Skin epidermis (tissue), 12 donors: Measurements from ENCODE around the gene EVI5L.
A peak's percentile ranks its signal among the peaks of the same experiment; 100 is the strongest.
"Not testable (repeated sequence)": the region's sequence is repeated elsewhere in the genome, so short reads cannot be mapped to it uniquely, and the experiment has no call there.

Experiments
- H3K27ac ChIP-seq, 21 experiments: fragments of 200-600 bp; sonication (generic) in 11 of 21; one replicate each; pipeline ENCODE4 v1.5.0; 2020; ENCODE audit warnings: mild to moderate bottlenecking in 3 of 21, inconsistent platforms in 2 of 21, moderate library complexity in 2 of 21
- H3K4me3 ChIP-seq, 7 experiments: fragments of 200-600 bp; sonication (generic) in 2 of 7; one replicate each; pipeline ENCODE4 v1.5.0; 2020; ENCODE audit warnings: inconsistent platforms in 2 of 7, mild to moderate bottlenecking in 2 of 7, moderate library complexity in 1 of 7

Gene EVI5L

DNA sequence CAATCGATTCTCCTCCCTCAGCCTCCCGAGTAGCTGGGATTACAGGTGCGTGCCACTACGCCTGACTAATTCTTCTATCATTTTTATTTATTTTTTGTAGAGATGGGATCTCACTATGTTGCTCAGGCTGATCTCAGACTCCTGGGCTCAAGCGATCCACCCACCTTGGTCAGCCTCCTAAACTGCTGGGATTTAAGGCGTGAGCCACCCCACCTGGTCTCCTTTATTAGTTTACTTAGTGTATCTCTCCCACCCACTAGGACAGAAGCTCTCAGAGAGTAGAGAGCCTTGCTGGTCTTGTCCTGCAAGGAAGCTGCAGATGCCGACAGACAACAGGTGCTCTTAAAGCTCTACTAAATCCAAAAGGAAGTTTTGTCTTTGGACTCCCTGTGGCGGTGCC lies 55.8 kb downstream of the EVI5L start:
- Histone ChIP-seq H3K4me3 (no peak overlapping the region), H3K27ac (no peak overlapping the region)

DNA sequence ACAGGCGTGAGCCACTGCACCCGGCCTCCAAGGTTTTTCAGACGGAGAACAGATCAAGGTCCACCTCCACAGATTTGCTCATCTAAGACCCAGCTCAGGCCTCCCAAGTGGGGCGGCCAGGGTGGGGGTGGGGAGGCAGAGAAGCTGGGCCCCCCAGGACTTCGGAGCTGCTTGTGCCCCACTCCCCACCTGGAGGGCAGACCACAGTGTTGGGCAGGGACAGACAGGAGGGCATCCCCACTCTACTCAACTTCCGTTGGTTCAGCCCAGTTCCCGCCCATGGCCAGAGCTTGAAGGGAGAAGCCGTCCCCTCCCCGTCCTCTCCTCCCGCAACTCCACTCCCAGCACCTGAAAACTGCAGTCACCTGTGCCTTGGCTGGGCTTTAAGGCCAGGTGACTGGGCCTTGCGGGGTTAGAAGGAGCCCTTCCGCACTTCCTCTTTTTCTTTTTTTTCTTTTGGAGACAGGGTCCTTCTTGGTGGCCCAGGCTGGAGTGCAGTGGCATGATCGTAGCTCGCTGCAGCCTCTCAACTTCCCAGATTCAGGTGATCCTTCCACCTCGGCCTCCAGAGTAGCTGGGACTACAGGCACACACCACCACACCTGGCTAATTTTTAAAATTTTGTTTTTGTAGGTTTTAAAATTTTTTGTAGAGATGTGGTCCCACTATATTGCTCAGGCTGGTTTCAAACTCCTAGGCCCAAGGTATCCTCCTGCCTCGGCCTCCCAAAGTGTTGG lies 57.6 kb downstream of the EVI5L start:
- H3K27ac ChIP-seq, result peak overlapping the region in 1 of 21 experiments; percentile 61
- H3K4me3 ChIP-seq, result no peak overlapping the region

DNA sequence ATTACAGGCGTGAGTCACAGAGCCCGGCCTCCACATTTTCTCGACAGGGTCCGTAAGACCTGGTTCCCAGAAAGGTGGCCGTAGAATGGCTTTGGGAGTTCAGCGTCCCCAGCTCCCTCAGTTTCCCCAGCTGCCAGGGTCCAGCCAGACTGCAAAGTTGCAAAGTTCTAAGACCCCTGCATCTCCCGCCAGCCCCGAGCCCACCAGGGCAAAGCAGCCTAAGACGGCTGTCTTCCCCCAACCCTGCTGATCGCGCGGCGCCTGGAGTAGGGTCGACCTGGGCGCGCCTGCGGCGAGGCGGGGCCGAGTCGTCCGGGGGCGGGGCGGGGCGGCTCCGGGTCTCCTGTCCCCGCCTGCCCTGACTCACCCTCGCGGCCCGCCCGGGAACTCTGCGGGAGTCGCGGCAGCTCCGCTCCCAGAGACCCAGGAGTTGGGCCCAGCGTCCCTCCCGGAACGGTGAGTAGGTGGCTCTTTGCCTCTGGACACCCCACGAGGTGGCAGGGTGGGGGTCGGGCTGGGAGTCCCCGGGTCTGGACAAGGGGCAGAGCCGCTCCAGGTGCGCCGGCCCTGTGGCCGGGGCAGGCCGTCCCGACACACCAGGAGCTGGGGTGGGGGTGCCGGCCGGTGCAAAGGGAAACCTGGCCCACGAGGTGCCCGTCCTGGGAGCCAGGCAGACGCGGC lies 58.3 kb downstream of the EVI5L start, which contains the start of gene LRRC8E:
Gene LRRC8E (plus strand): TSS at position 366 of the 681 bp plus-strand sequence. CDS start 7,094 bp downstream, outside the sequence.
- peak within 1 kb of the TSS; percentile 14 to 91 (median 80) for H3K27ac ChIP-seq
- H3K4me3 ChIP-seq, result peak within 1 kb of the TSS; percentile 32 to 57 (median 49)

DNA sequence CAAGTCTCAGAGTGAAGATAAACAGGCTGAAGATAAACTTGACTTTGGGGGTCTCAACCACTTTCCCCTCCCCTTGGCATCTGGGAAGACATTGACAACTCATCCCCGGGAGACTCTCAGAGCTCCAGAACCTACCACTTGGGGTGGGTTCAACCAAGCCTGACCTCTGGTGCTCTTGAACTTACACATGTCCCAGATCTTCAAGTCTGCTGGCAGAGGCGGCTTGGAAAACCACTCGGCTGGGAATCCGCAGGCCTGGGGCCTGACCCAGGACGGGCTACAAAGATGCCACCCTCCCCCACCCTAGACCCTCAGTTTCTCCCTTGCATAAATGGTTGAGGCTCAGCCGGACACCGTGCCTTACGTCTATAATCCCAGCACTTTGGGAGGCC lies 58.8 kb downstream of the EVI5L start:
- peak overlapping the region; percentile 32 to 57 (median 49) for H3K4me3 ChIP-seq
- H3K27ac ChIP-seq, result peak overlapping the region; percentile 14 to 91 (median 80)

DNA sequence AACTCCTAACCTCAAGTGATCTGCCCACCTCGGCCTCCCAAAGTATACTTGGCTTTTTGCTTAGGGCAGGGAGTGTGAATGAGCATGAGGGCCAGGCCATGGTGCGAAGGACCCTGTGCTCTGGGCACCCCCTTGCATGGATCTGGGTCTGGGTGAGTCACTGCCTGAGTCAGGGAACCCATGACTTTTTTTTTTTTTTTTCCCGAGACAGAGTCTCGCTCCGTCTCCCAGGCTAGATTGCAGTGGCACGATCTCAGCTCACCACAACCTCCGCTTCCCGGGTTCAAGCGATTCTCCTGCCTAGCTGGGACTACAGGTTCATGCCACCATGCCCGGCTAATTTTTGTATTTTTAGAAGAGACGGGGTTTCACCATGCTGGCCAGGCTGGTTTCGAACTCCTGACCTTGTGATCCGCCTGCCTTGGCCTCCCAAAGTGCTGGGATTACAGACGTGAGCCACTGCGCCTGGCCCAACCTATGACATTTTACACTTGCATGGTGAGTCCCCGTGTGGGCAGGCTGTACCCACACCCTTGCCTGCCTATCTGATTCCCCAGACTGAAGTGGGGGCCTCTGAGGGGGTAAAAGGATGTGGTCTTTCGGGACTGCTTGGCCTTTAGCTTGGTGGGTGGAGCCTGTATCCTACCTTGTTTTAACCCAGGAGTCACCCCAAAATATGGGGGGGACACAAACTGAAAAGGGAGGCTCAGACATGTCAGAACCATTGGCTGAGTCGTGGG lies 63.5 kb downstream of the EVI5L start:
- not testable (repeated sequence) for H3K4me3 ChIP-seq, H3K27ac ChIP-seq

DNA sequence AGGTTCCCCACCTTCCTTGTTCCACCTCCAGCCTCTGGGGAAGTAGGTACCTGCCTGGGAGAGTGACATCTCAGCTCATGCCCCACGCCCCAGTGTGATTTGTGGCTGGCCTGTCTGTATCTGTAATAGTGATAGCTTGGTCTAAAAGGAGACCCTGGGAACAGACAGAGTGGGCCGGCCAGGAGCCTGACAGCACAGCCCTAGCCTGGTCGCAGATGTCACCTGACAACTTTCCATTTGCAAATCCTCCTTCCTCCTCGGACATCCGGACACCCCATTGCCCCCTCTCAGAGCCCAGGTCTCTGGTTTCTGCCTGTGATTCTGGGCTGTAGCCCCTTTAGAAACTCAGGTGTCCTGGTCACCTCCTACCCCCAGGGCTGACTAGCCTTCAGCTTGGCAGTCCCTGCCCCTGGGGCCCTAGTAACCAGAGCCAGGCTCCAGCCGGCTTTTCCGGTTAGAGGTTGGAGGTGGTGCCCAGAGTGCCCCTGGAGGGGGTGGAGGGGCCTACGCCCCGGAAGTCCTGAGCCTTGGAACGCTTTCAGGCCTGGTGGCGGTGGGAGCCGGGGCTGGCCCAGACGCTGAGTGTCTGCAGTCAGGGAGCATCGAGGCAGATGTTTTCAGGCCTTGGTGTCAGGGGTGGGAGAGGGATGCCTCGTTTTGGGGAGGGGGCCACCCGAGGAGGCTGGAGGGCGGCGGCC lies 64.7 kb downstream of the EVI5L start:
- no peak overlapping the region for H3K4me3 ChIP-seq
- peak overlapping the region in 7 of 21 experiments; percentile 35 to 63 (median 43) for H3K27ac ChIP-seq

DNA sequence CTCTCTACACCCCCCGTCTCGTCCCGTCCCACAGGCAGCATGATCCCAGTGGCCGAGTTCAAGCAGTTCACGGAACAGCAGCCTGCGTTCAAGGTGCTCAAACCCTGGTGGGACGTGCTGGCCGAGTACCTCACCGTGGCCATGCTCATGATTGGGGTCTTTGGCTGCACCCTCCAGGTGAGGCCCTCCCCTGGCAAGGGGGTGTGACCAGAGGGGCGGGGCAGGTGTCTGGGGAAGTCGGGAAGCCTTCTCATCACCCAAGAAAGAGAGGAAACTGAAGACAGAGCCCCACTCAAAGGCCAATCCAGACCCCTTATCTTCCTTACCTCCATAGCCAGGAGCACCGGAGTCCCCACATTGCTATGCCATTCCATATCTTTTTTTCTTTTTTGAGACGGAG lies 65.5 kb downstream of the EVI5L start:
- Histone ChIP-seq H3K27ac (peak overlapping the region in 4 of 21 experiments; percentile 35 to 59 (median 43)), H3K4me3 (no peak overlapping the region)

DNA sequence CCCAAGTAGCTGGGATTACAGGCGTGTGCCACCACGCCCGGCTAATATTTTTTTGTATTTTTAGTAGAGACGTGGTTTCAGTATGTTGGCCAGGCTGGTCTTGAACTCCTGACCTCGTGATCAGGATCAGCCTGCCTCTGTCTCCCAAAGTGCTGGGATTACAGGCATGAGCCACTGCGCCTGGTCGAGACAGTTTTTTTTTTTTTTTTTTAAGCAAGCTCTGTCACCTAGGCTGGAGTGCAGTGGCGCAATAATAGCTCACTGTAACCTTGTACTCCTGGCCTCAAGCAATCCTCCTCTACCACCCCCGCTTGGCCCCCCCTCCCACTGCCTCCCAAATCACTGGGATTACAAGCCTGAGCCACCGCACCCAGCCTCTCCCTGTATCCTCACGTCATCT lies 67.3 kb downstream of the EVI5L start:
- peak overlapping the region in 9 of 21 experiments; percentile 30 to 79 (median 61) for H3K27ac ChIP-seq
- no peak overlapping the region for H3K4me3 ChIP-seq

DNA sequence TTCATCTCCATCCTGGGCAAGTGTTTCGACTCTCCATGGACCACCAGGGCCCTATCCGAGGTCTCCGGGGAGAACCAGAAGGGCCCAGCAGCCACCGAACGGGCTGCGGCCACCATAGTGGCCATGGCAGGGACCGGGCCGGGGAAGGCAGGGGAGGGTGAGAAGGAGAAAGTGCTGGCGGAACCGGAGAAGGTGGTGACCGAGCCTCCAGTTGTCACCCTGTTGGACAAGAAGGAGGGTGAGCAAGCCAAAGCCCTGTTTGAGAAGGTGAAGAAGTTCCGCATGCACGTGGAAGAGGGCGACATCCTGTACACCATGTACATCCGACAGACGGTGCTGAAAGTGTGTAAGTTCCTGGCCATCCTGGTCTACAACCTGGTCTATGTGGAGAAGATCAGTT lies 68.9 kb downstream of the EVI5L start:
- Histone ChIP-seq H3K4me3 (no peak overlapping the region), H3K27ac (no peak overlapping the region)

DNA sequence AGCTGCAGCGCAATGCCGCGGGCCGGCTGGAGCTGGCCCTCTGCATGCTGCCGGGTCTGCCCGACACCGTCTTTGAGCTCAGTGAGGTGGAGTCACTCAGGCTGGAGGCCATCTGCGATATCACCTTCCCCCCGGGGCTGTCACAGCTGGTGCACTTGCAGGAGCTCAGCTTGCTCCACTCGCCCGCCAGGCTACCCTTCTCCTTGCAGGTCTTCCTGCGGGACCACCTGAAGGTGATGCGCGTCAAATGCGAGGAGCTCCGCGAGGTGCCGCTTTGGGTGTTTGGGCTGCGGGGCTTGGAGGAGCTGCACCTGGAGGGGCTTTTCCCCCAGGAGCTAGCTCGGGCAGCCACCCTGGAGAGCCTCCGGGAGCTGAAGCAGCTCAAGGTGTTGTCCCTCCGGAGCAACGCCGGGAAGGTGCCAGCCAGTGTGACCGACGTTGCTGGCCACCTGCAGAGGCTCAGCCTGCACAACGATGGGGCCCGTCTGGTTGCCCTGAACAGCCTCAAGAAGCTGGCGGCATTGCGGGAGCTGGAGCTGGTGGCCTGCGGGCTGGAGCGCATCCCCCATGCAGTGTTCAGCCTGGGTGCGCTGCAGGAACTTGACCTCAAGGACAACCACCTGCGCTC lies 69.8 kb downstream of the EVI5L start:
- Histone ChIP-seq H3K27ac (peak overlapping the region in 20 of 21 experiments; percentile 32 to 95 (median 82)), H3K4me3 (no peak overlapping the region)

DNA sequence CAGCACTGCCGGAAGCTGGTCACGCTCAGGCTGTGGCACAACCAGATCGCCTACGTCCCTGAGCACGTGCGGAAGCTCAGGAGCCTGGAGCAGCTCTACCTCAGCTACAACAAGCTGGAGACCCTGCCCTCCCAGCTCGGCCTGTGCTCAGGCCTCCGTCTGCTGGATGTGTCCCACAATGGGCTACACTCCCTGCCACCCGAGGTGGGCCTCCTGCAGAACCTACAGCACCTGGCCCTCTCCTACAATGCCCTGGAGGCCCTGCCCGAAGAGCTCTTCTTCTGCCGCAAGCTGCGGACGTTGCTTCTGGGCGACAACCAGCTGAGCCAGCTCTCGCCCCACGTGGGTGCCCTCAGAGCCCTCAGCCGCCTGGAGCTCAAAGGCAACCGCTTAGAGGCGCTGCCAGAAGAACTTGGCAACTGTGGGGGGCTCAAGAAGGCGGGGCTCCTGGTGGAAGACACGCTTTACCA lies 70.4 kb downstream of the EVI5L start:
- H3K4me3 ChIP-seq, result no peak overlapping the region
- peak overlapping the region; percentile 31 to 95 (median 80) for H3K27ac ChIP-seq

DNA sequence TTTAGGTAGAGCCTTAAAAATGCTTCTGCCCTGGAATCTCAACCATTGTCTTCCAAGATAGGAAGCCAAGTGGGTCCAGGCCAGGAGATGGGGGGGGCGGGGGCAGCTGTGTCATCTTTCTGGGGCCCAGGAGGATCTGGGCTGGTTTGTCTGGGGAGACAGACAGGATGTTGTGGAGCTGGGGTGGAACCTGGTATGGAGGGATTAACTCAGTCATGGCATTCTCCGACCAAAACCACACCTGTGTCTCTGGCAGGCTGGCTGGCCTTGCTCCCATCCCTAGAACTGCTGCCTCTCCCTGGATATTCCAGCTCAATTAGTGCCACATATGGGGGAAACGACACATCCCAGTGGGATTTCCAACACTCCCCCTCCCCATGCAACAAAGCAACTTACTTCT lies 70.9 kb downstream of the EVI5L start:
- peak overlapping the region in 20 of 21 experiments; percentile 31 to 95 (median 82) for H3K27ac ChIP-seq
- H3K4me3 ChIP-seq, result no peak overlapping the region

DNA sequence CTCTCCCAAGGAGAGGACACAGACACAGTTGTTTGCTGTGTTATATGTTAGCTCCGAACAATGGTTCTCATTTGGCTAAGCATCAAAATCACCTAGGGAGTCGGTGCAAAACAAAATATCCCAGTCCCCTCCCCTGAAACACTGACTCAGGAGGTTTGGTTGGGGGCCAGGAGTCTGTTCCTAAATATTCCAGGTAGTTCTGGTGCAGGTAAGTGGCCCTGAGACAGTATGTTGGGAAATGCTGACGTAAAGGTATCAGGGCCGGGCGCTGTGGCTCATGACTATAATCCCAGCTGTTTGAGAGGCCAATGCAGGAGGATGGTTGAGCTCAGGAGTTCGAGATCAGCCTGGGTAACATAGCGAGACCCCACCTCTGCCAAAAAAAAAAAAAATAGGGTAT lies 71.3 kb downstream of the EVI5L start:
- Histone ChIP-seq H3K4me3 (no peak overlapping the region), H3K27ac (peak overlapping the region in 19 of 21 experiments; percentile 31 to 95 (median 87))

DNA sequence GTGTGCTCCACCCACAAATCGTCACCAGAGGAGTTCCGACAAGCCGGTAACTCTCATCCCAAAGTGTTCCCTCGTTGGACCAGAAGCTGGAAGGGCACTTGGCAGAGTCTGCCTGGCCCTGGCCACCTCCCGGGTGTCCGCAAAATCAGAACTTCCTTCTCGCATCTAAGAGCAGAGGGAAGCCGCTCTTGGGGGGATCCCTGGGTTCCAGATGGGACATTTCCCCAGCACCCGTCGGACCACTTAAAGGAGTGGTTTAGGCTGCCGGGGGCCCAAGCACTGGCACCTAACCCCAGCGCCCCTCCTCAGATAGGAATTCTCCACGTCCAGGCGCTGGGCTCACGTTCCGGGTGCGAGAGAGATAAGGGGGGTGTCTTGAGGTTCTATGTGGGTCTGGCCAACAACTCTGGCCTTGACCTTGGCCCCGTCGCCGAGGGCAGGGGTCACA lies 72.8 kb downstream of the EVI5L start:
- peak overlapping the region; percentile 44 to 88 (median 73) for H3K4me3 ChIP-seq
- peak overlapping the region; percentile 64 to 95 (median 90) for H3K27ac ChIP-seq

DNA sequence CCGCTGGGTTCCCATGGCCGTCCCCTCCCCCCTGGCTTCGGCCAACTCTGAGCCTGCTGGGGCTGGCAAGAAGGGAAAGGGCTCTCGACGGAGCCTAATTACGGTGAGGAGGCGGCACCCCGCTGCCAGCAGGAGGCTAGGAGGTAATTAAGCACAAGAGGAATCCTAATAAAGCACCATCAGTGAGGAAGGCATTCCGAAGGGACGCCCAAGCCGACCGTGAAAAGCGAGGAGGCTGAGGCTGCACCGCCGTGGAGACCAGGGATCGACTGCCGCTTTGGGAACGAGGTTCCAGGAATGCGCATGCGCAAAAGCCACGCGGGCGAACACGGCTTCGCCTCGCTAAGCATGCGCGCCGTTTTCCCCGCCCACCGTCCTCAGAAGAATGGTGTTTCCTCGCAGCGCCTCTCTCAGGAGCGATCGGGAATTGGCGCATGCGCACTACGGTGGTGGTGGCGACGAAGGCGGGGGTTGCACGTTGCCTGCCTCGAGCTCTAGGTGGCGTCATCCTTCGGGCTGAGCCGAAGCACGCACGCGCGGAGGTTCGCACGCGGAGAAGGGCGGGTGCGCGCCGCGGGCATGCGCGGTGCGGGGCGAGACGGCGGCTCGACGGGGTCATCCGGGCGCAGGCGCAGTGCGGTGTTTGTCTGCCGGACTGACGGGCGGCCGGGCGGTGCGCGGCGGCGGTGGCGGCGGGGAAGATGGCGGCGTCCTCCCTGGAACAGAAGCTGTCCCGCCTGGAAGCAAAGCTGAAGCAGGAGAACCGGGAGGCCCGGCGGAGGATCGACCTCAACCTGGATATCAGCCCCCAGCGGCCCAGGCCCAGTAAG lies 73.4 kb downstream of the EVI5L start, which contains the start of gene MAP2K7:
Gene MAP2K7 (plus strand): TSS at position 634 of the 830 bp plus-strand sequence. CDS start 68 bp downstream, at position 702.
- H3K27ac ChIP-seq, result peak within 1 kb of the TSS; percentile 64 to 95 (median 91)
- peak within 1 kb of the TSS; percentile 61 to 91 (median 83) for H3K4me3 ChIP-seq

DNA sequence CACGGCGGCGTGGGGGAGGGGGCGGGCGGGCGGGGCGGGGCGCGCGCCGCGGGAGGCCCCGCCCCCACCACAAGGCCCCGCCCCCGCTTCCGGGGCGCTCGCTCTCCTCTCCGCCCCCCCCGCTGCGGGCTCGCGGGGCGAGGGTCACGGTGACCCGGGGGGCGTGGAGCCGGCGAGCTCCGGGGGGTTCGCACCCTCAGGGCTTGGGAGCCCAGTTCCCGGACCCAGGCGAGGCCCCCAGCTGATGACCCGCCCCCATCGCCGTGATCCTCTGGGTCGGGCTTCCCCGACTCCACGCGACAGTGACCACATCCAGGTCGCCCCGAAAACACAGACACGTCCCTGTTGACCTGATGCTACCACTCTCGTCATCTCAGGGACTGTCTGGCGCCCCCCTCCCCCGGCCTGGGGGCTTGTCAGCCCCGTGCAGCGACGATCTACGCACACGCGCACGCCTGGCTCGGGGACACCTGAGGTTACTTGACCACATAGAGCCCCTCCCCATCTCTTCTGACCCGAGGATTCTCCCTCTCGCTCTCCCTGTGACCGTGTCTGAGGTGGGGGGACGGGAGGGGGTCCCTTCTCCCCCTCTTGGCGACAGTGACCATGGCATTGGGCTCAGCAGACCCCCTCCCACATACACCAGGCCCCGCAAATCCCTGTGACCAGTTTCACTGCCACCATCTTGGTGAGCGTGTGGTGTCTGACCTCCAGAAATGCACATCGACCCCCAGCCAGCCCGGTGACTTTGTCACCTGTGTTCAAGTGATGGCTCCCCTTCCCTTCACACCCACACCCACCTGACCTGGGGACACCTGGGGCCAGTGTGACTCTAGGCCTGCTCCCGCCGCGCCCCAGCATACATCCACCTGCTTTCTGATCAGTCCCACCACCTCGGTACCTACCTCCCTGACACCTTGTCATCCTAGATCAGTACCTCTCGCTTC lies 74.3 kb downstream of the EVI5L start:
- H3K27ac ChIP-seq, result peak overlapping the region; percentile 28 to 95 (median 89)

DNA sequence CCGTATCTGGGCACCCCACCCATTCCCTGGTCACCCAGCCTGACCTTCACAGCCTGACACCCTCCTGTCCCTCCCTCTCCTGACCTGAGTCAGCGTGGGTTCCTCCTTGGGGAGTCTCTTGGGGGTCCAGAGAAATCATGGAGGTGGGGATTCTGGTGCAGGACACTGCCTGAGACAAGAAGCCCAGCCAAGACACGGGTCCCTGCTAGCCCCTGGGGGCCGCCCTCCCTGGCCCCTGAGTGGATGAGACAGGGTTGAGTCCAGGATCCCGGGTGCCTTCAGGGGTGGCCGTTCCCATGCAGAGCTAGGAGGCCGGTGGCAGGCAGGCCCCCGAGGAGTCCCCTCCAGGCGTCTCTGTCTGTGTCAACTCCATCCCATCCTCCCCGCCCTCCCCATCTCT lies 75.2 kb downstream of the EVI5L start:
- Histone ChIP-seq H3K27ac (peak overlapping the region in 1 of 21 experiments; percentile 90), H3K4me3 (peak overlapping the region in 2 of 7 experiments; percentile 88 to 91)

More for the DNA sequence above, 74.3 kb downstream of the EVI5L start:
- peak overlapping the region; percentile 61 to 91 (median 83) for H3K4me3 ChIP-seq
